ENCODE data around the gene ANKRD42. TPM values are rescaled to one million over a fixed set of nuclear protein-coding genes. Genes with fewer than 3 reads are reported as not detected.
"Not testable (repeated sequence)": the region's sequence is repeated elsewhere in the genome, so short reads cannot be mapped to it uniquely, and the experiment has no call there.

Gene ANKRD42
- total RNA-seq, 1 donor from 2014 or later, result 8.6 TPM

DNA sequence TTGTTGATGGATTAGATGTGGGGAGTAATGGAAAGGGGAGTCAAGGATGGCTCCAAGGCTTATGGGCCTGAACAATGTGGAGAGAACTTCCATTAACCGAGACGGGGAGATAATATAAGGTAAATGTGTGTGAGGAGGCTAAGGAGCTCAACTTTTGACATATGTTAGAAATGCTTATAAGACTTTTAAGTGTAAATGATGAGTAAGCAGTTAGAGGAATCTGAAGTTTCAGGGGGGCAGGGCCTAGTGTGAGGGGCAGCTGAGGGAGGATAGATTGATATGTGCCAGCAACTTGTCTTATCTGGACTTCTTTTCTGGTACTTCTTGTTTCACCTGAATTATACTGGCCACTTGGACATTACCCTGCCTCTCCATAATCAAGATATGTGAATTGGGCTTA, 29.9 kb downstream of the ANKRD42 start:
- no peak for FAIRE-seq

DNA sequence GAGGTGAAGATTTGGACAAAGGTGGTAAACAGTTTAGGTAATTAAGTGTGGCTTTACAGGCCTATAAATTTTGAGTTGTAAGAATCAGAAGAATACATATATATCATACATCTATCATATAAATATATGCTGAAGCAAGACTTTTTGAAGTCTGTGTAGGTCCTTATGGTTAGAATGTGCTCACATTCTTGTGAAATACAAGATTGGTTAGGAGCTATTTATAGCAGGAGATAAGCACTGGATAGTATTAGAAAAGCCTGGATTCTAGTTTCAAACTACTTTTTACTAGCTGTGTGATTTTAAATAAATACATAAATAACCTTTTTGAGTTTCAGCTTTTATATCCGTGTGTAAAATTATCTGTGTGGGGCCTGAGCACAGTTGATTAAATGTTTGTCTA, 42.3 kb downstream of the ANKRD42 start:
- FAIRE-seq (no peak), DNase-seq (ENCODE audit: low spot score in 2 of 2) (no peak)

More for the DNA sequence above, 29.9 kb downstream of the ANKRD42 start:
- no peak for DNase-seq (ENCODE audit: low spot score in 2 of 2)

- FAIRE-seq (no peak), DNase-seq (ENCODE audit: low spot score in 2 of 2) (no peak)
Measured at GRCh38 chr11:83238111-83238510, 44.6 kb downstream of the ANKRD42 start.

- no peak for FAIRE-seq
- DNase-seq (ENCODE audit: low spot score in 2 of 2), result peak in 1 of 2 donors; percentile 16
Measured at GRCh38 chr11:83241291-83241946, 47.9 kb downstream of the ANKRD42 start.

DNA sequence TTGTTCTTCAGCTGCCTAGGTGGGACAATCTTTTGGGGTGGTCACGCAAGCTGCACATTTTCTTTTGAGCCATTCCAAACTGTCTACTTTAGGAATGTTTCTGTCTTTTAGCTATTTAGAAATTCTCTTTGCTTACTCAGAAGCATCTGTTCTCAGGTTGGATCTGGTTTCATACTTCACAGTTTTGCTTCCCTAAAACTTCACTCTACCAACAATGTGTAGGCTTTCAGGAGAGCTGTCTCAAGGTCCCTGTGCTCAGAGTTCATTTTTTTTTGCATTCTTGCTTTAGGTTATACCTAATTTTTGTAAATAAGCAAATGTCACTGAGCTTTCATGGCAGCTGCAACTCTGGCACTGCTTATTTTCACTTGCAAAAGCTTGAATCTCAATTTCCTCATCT, 55.9 kb downstream of the ANKRD42 start:
- FAIRE-seq, result no peak

DNA sequence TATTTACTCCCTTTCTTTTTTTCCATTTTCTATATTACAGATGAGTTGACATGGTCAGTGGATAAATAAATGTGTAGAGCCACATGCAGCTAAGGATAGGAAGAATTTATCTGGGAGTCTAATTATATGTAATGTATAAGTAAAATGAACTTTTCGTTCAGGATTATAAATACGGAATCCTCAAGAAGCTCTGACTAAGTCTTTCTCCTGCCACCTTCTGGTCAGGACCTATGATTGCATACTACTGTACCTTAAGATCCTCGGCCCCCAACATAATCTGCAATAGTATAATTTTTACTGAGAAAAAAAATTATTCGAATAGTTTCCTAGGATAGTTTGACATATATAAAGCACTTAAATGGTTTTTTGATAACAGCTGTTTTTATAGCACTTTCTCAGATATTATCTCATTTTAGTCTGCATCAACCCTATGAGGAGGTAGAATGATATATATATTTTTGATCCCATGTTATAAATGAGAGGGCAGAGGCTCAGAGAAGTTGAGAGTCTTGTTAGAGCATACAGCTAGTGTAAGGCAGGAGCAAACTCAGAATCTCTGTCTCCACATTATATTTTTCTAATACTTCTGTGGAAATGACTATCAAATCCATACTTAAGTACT, 56.6 kb downstream of the ANKRD42 start:
- DNase-seq (ENCODE audit: low spot score in 2 of 2), result peak; percentile 10 to 36
- FAIRE-seq, result peak; percentile 71

More for the DNA sequence above, 55.9 kb downstream of the ANKRD42 start:
- no peak for DNase-seq (ENCODE audit: low spot score in 2 of 2)

GRCh38 chr11:83252266-83252665, 58.8 kb downstream of the ANKRD42 start:
- FAIRE-seq (no peak), DNase-seq (ENCODE audit: low spot score in 2 of 2) (no peak)

DNA sequence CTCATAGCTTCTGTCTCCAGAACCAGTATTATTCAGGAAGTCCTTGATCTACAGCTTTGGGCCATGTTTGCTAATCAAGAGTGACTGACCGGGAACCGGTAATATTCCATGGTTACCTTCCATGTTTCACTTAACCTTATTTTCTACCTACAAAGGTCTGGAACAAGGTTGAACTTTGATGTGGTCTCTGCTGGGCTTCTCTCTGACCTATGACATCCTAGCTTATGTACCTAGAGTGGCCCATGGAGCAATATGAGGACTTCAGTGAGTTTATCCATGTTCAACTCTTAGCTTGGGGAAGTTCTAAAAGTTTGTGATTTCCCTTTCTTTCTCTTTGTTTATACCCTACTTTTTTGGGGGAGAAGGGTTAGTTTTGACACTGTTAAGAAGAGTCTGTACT, 59.4 kb downstream of the ANKRD42 start:
- FAIRE-seq (no peak), DNase-seq (ENCODE audit: low spot score in 2 of 2) (no peak)

DNA sequence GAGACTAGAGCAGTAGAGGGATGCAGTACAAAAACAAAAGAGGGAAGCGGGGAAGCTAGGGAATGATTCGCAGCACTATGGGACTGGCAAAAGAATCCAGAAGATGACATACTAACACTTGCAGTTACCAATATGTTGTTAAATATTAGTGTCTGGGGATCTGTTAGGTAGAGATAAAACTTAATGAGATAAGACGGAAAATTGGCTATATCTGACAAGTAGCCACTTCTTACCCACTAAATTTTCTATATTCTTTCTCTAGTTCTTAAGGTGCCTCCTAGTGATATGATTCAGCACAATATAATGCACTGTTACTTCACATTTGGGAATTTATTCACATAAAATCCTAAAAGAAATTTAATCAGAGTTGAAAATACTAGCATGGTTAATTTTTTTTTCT, 61.9 kb downstream of the ANKRD42 start:
- DNase-seq (ENCODE audit: low spot score in 2 of 2) (no peak), FAIRE-seq (no peak)

DNA sequence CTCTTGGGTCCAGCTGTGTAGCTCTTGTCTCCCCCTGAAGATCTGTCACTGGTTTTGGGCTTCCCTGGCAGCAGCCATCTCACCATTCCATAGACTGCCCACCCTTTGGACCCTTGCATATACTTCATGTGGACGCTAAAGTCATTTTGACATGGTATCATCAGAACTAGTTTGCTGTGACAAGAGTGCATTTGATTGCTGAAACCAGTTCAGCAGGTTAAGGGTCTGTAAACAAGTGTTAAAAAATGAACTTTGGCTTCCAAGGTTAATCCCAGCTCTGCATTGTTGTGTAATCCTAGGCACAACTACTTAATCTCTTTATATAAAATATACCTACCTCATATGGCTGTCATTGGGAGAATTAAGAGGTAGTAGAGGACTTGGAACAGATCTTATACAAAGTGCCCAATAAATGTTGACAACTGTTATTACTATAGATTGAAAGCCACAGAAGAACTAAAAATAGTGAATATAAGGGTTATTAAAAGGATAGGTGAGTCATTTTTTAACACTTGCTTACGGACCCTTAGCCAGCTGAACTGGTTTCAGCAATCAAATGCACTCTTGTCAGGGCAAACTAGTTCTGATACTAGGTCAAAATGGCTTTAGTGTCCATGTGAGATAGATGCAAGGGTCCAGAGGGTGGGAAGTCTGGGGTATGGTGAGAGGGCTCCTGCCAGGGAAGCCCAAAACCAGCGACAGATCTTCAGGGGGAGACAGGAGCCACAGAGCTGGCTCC, 63.3 kb downstream of the ANKRD42 start:
- no peak for DNase-seq (ENCODE audit: low spot score in 2 of 2)
- no peak for FAIRE-seq

DNA sequence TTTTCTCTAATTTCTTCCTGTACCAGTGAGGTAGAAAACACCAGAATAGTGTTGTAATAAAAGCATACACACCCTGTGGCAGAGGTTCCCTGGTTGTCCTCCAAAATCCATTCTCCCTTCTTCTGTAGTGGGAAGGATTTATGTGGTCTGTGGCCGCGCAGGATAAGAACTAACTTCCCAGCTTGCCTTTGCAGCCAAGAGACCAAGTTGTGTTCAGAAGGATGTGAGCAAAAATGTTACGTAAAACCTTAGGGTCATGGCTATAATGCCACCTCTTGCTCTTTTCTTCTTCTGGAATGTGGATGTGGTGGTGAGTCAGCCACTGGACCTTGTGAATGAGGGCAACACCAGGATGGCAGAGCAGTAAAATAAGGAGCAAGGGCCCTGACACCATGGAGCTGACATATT, 64.3 kb downstream of the ANKRD42 start:
- FAIRE-seq, result no peak
- no peak for DNase-seq (ENCODE audit: low spot score in 2 of 2)

GRCh38 chr11:83259559-83259958, 66.0 kb downstream of the ANKRD42 start:
- FAIRE-seq (no peak), DNase-seq (ENCODE audit: low spot score in 2 of 2) (no peak)

DNA sequence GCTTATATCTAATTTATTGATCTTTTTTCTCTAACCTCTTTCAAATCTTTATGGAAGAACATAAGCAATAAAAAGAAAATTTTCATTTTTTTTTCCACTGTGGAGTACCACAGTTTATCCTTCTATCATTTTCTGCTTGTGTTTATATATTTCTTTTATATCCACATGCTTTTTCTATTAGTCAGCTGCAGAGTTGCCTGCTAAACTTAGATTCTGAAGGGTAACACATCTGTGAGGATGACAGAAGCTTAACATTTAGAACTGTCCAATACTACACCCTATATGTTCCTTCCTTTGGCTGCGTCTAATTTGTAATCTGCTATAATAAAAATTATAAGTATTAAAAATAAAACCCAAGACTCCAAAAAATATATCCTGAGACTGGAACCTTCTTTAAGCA, 71.8 kb downstream of the ANKRD42 start:
- FAIRE-seq, result no peak

DNA sequence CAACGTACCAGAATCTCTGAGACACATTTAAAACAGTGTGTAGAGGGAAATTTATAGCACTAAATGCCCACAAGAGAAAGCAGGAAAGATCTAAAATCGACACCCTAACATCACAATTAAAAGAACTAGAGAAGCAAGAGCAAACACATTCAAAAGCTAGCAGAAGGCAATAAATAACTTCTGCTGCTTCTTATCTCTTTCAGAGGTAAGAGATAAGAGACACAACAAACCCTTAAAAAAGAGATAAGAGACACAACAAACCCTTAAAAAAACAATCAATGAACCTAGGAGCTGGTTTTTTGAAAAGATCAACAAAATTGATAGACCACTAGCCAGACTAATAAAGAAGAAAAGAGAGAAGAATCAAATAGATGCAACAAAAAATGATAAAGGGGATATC, 75.6 kb downstream of the ANKRD42 start:
- DNase-seq (ENCODE audit: low spot score in 2 of 2); FAIRE-seq: not testable (repeated sequence)

More for the DNA sequence above, 71.8 kb downstream of the ANKRD42 start:
- no peak for DNase-seq (ENCODE audit: low spot score in 2 of 2)

- not testable (repeated sequence) for FAIRE-seq; DNase-seq (ENCODE audit: low spot score in 2 of 2)
Measured at GRCh38 chr11:83271734-83272133, 78.2 kb downstream of the ANKRD42 start.

- no peak for DNase-seq (ENCODE audit: low spot score in 2 of 2)
- FAIRE-seq, result no peak
Measured at GRCh38 chr11:83272627-83273026, 79.1 kb downstream of the ANKRD42 start.

- FAIRE-seq (no peak), DNase-seq (ENCODE audit: low spot score in 2 of 2) (no peak)
Measured at GRCh38 chr11:83275888-83276641, 82.6 kb downstream of the ANKRD42 start.

- no peak for FAIRE-seq
- DNase-seq (ENCODE audit: low spot score in 2 of 2), result no peak
Measured at GRCh38 chr11:83278351-83278750, 84.8 kb downstream of the ANKRD42 start.

GRCh38 chr11:83280256-83280655, 86.7 kb downstream of the ANKRD42 start:
- no peak for DNase-seq (ENCODE audit: low spot score in 2 of 2)
- no peak for FAIRE-seq

- FAIRE-seq (no peak), DNase-seq (ENCODE audit: low spot score in 2 of 2) (no peak)
Measured at GRCh38 chr11:83282084-83282716, 88.7 kb downstream of the ANKRD42 start.

Measured in frontal cortex (tissue), 4 donors.